ENCODE results near the gene SQOR. TPM values are rescaled to one million over a fixed set of nuclear protein-coding genes. Genes with fewer than 3 reads are reported as not detected.
A peak's percentile ranks its signal among the peaks of the same experiment; 100 is the strongest.

SQOR gene
- total RNA-seq, 3 donors from 2014 or later (not counting 1 experiment from before 2014, with no cell fraction given), result 22.8 to 36.5 (median 29.9) TPM

DNA sequence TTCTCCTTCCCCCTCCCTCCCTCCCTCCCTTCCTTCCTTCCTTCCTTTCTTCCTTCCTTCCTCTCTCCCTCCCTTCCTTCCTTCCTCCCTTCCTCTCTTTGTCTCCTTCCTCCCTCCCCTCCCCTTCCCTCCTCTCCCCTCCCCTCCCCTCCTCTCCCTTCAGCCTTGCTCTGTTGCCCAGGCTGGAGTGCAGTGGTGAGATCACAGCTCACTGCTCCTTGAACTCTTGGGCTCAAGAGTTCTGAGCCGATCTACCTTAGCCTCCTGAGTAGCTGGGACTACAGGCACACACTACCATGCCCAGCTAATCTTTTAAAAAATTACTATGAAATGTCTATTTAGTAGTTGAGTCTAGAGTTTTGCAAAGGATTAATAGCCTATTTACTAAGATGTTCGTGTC, 32.2 kb downstream of the SQOR start:
- peaks cover 10% of the 10 kb centered on the region for H3K36me3 Mint-ChIP-seq

DNA sequence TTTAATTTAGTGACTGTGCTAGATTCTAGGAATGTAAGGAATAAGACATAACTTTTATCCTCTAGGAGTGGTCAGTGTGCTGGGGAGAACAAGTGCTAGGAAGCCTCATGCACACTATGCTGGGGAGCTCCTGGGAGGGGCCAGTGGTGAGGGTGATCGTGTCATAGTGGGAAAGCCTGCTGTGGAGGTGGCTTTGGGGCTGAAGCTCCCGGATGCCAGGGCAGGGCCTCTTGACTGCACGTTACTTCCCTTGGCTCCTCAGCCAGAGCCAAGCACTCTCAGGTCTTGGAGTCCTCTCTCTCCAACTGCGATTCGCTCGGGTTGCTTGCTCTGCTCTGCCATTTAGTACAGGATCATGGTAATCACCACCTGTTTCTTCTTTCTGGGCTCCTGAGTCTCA, 33.6 kb downstream of the SQOR start:
- Mint-ChIP-seq H3K9me3 (no peaks in the 10 kb centered on the region), H3K27ac (peak overlapping the region in 1 of 2 donors; percentile 24), H3K4me3 (no peak overlapping the region), H3K36me3 (peaks cover 7% of the 10 kb centered on the region), H3K27me3 (ENCODE audit: low read depth in 2 of 2) (no peaks in the 10 kb centered on the region), H3K4me1 (peaks cover 5 to 25% of the 10 kb centered on the region in 2 donors)
- Histone ChIP-seq H3K27ac (ENCODE audit: low read length) (no peak overlapping the region), H3K36me3 (ENCODE audit: control insufficient read depth, insufficient read depth, low read length) (peaks cover 43% of the 10 kb centered on the region), H3K9me3 (ENCODE audit: control insufficient read depth, insufficient read depth, low read length) (no peaks in the 10 kb centered on the region), H3K4me3 (ENCODE audit: low read length) (no peak overlapping the region), H3K4me1 (ENCODE audit: control insufficient read depth, insufficient read depth, low read length) (no peaks in the 10 kb centered on the region), H3K27me3 (ENCODE audit: control insufficient read depth, insufficient read depth, low read length) (no peaks in the 10 kb centered on the region)
- 95% methylated on average over 6 of the region's 6 CpGs for WGBS (ENCODE audit: insufficient coverage)
- no peak for DNase-seq
- no peak for ATAC-seq
- intact Hi-C loops (cut with micrococcal nuclease), result no loop called here
- TF ChIP-seq, protein P1, sequence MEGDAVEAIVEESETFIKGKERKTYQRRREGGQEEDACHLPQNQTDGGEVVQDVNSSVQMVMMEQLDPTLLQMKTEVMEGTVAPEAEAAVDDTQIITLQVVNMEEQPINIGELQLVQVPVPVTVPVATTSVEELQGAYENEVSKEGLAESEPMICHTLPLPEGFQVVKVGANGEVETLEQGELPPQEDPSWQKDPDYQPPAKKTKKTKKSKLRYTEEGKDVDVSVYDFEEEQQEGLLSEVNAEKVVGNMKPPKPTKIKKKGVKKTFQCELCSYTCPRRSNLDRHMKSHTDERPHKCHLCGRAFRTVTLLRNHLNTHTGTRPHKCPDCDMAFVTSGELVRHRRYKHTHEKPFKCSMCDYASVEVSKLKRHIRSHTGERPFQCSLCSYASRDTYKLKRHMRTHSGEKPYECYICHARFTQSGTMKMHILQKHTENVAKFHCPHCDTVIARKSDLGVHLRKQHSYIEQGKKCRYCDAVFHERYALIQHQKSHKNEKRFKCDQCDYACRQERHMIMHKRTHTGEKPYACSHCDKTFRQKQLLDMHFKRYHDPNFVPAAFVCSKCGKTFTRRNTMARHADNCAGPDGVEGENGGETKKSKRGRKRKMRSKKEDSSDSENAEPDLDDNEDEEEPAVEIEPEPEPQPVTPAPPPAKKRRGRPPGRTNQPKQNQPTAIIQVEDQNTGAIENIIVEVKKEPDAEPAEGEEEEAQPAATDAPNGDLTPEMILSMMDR (IDR thresholded peaks at IDR 0.05), result no peak

More for the DNA sequence above, 32.2 kb downstream of the SQOR start:
- Histone ChIP-seq H3K4me1 (ENCODE audit: control insufficient read depth, insufficient read depth, low read length) (no peaks in the 10 kb centered on the region), H3K27me3 (ENCODE audit: control insufficient read depth, insufficient read depth, low read length) (no peaks in the 10 kb centered on the region), H3K9me3 (ENCODE audit: control insufficient read depth, insufficient read depth, low read length) (no peaks in the 10 kb centered on the region), H3K27ac (ENCODE audit: low read length) (no peak overlapping the region), H3K4me3 (ENCODE audit: low read length) (no peak overlapping the region), H3K36me3 (ENCODE audit: control insufficient read depth, insufficient read depth, low read length) (peaks cover 47% of the 10 kb centered on the region)
- intact Hi-C loops (cut with micrococcal nuclease), result no loop called here
- WGBS (ENCODE audit: insufficient coverage), result 100% methylated on average over 2 of the region's 2 CpGs
- DNase-seq (no peak), ATAC-seq (no peak)
- H3K9me3 Mint-ChIP-seq, result no peaks in the 10 kb centered on the region
- peaks cover 5 to 24% of the 10 kb centered on the region in 2 donors for H3K4me1 Mint-ChIP-seq
- TF ChIP-seq, protein P1 (IDR thresholded peaks at IDR 0.05), result no peak
- peak overlapping the region in 1 of 2 donors; percentile 36 for H3K27ac Mint-ChIP-seq
- no peaks in the 10 kb centered on the region for H3K27me3 Mint-ChIP-seq (ENCODE audit: low read depth in 2 of 2)
- H3K4me3 Mint-ChIP-seq, result no peak overlapping the region

DNA sequence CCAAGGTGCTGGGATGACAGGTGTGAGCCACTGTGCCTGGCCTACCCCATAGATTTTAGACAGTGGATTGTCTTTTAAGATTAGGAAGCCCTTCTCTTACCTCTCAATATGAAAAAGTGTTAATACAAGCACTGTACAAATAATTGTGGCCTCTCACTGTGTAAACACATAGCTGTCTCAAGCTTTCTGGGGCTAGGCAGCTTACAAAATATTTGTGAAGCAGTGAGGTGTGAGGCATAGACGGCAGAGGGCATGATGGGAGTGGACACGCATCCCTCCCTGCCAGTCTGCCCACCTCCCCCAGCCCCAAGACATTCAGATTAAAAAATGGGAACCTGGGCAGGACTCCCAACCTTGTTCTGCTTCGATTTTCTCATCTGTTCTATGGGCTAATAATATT, 34.6 kb downstream of the SQOR start:
- Histone ChIP-seq H3K36me3 (ENCODE audit: control insufficient read depth, insufficient read depth, low read length) (peaks cover 44% of the 10 kb centered on the region), H3K9me3 (ENCODE audit: control insufficient read depth, insufficient read depth, low read length) (no peaks in the 10 kb centered on the region), H3K27ac (ENCODE audit: low read length) (no peak overlapping the region), H3K27me3 (ENCODE audit: control insufficient read depth, insufficient read depth, low read length) (no peaks in the 10 kb centered on the region), H3K4me3 (ENCODE audit: low read length) (no peak overlapping the region), H3K4me1 (ENCODE audit: control insufficient read depth, insufficient read depth, low read length) (no peaks in the 10 kb centered on the region)
- no peak for DNase-seq
- peaks cover 9% of the 10 kb centered on the region for H3K36me3 Mint-ChIP-seq
- no peak for ATAC-seq
- H3K9me3 Mint-ChIP-seq, result no peaks in the 10 kb centered on the region
- H3K27me3 Mint-ChIP-seq (ENCODE audit: low read depth in 2 of 2), result no peaks in the 10 kb centered on the region
- H3K4me3 Mint-ChIP-seq, result no peak overlapping the region
- peaks cover 5 to 23% of the 10 kb centered on the region in 2 donors for H3K4me1 Mint-ChIP-seq
- intact Hi-C loops (cut with micrococcal nuclease), result no loop called here
- WGBS (ENCODE audit: insufficient coverage), result 93% methylated on average over 3 of the region's 3 CpGs
- H3K27ac Mint-ChIP-seq, result peak overlapping the region in 1 of 2 donors; percentile 52
- TF ChIP-seq, protein P1 (IDR thresholded peaks at IDR 0.05), result no peak

DNA sequence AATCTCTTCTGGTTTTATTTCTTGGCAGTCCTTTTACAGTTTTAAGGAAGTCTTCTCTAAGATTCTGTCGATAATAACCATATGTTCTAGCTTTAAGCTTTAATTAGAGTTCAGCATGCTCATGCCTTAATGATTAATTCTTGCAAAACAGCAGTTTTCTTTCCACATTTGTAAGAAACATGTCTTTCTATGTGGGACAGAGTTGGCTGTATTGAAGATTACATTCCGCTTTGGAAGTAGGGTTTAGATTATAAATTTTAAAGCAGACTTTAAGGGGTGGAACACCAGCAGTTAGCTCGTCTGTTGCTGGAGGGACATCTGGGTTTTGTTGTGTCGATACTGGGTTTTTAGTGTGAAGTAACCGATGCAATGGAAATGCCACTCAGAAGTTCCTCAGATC, 35.3 kb downstream of the SQOR start:
- peaks cover 47% of the 10 kb centered on the region for H3K36me3 ChIP-seq (ENCODE audit: control insufficient read depth, insufficient read depth, low read length)
- Mint-ChIP-seq H3K36me3 (peaks cover 14% of the 10 kb centered on the region), H3K27ac (peak overlapping the region in 1 of 2 donors; percentile 52), H3K9me3 (no peaks in the 10 kb centered on the region), H3K4me1 (peaks cover under 1 to 16% of the 10 kb centered on the region in 2 donors), H3K4me3 (no peak overlapping the region), H3K27me3 (ENCODE audit: low read depth in 2 of 2) (no peaks in the 10 kb centered on the region)
- DNase-seq (no peak), ATAC-seq (no peak)
- intact Hi-C loops (cut with micrococcal nuclease), result no loop called here
- H3K9me3 ChIP-seq (ENCODE audit: control insufficient read depth, insufficient read depth, low read length), result no peaks in the 10 kb centered on the region
- WGBS (ENCODE audit: insufficient coverage), result 99% methylated on average over 5 of the region's 5 CpGs
- TF ChIP-seq, protein P1 (IDR thresholded peaks at IDR 0.05), result no peak
- no peak overlapping the region for H3K27ac ChIP-seq (ENCODE audit: low read length)
- H3K4me3 ChIP-seq (ENCODE audit: low read length), result no peak overlapping the region
- no peaks in the 10 kb centered on the region for H3K27me3 ChIP-seq (ENCODE audit: control insufficient read depth, insufficient read depth, low read length)
- no peaks in the 10 kb centered on the region for H3K4me1 ChIP-seq (ENCODE audit: control insufficient read depth, insufficient read depth, low read length)

All from natural killer cell (primary cell).